Liver (tissue), 3 donors: Measurements from ENCODE around the gene CD6.

ENCODE experiments used
- CTCF ChIP-seq: fragments of 150-350 bp; IDR thresholded peaks from 2 replicates; pipeline ENCODE4 v1.5.1; 2017; ENCODE audit warnings: improper control_type of control experiment, low read depth, low read length; ENCODE audit not compliant: missing input control
- EGR1 ChIP-seq, 2 donors: IDR thresholded peaks; 2 replicates each; pipeline ENCODE4 v1.6.1; 2016 to 2018; ENCODE audit warnings: antibody characterized with exemption in 2 of 2, low read depth in 2 of 2
- GABPA ChIP-seq, 2 donors: IDR thresholded peaks in 1 of 2; conservative IDR thresholded peaks in 1 of 2; 2 replicates each; pipeline ENCODE4 v1.6.1; 2016; ENCODE audit warnings: antibody characterized with exemption in 2 of 2, mild to moderate bottlenecking in 1 of 2, moderate library complexity in 1 of 2
- HNF4A ChIP-seq, 2 donors: conservative IDR thresholded peaks; 2 replicates each; pipeline ENCODE4 v1.6.1; 2016; ENCODE audit warnings: antibody characterized with exemption in 2 of 2, mild to moderate bottlenecking in 2 of 2
- JUND ChIP-seq, 2 donors: IDR thresholded peaks; 2 replicates each; pipeline ENCODE4 v1.6.1; 2016; ENCODE audit warnings: antibody characterized with exemption in 2 of 2
- NR2F2 ChIP-seq: IDR thresholded peaks from 2 replicates; pipeline ENCODE4 v1.6.1; 2016; ENCODE audit warnings: antibody characterized with exemption
- RAD21 ChIP-seq, 2 donors: IDR thresholded peaks; 2 replicates each; pipeline ENCODE4 v1.6.1; 2016; ENCODE audit warnings: antibody characterized with exemption in 2 of 2, mild to moderate bottlenecking in 2 of 2
- RXRA ChIP-seq, 2 donors: IDR thresholded peaks; 2 replicates each; pipeline ENCODE4 v1.6.1; 2017 to 2018; ENCODE audit warnings: antibody characterized with exemption in 2 of 2, mild to moderate bottlenecking in 1 of 2
- TAF1 ChIP-seq: conservative IDR thresholded peaks from 2 replicates; pipeline ENCODE4 v1.6.1; 2016; ENCODE audit warnings: antibody characterized with exemption, mild to moderate bottlenecking
- TF ChIP-seq, protein P1 (sequence below): IDR thresholded peaks from 2 replicates; pipeline ENCODE4 v1.6.1; 2016; ENCODE audit warnings: antibody characterized with exemption
- TF ChIP-seq, protein P2 (sequence below): IDR thresholded peaks from 2 replicates; pipeline ENCODE4 v1.6.1; 2016; ENCODE audit warnings: antibody characterized with exemption
- TF ChIP-seq, protein P3 (sequence below): IDR thresholded peaks from 2 replicates; pipeline ENCODE4 v1.6.1; 2016; ENCODE audit warnings: antibody characterized with exemption, mild to moderate bottlenecking
- donor health status: healthy.
- donor health status: healthy.

DNA sequence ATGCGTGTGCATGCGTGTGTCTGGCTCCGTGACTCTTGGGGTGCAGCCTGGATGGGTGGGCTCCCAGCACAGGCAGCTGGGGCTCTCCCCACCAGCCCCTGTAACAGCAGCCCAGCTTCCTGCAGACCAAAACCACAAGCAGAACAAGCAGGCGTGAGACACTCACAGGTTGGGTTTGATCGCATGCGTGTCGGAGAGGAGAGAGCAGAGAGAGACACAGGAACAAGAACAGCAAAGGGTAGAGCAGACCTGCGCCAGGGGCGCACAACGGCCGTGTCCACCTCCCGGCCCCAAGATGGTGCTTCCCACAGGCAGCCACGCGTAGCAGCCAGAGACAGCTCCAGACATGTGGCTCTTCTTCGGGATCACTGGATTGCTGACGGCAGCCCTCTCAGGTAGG lies at the start of gene CD6:
- TF ChIP-seq GABPA (IDR thresholded peaks at IDR 0.05 in 1 of 2, conservative IDR thresholded peaks at IDR 0.05 in 1 of 2) (no peak), CTCF (no peak), JUND (IDR thresholded peaks at IDR 0.05) (no peak), HNF4A (conservative IDR thresholded peaks at IDR 0.05) (no peak), TAF1 (no peak), RAD21 (IDR thresholded peaks at IDR 0.05) (no peak), EGR1 (IDR thresholded peaks at IDR 0.05; ENCODE audit: low read depth in 2 of 2) (no peak), RXRA (IDR thresholded peaks at IDR 0.05) (no peak), NR2F2 (no peak)
- TF ChIP-seq, protein P1, sequence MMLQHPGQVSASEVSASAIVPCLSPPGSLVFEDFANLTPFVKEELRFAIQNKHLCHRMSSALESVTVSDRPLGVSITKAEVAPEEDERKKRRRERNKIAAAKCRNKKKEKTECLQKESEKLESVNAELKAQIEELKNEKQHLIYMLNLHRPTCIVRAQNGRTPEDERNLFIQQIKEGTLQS, result no peak
- TF ChIP-seq, protein P2, sequence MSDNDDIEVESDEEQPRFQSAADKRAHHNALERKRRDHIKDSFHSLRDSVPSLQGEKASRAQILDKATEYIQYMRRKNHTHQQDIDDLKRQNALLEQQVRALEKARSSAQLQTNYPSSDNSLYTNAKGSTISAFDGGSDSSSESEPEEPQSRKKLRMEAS, result no peak
- TF ChIP-seq, protein P3, sequence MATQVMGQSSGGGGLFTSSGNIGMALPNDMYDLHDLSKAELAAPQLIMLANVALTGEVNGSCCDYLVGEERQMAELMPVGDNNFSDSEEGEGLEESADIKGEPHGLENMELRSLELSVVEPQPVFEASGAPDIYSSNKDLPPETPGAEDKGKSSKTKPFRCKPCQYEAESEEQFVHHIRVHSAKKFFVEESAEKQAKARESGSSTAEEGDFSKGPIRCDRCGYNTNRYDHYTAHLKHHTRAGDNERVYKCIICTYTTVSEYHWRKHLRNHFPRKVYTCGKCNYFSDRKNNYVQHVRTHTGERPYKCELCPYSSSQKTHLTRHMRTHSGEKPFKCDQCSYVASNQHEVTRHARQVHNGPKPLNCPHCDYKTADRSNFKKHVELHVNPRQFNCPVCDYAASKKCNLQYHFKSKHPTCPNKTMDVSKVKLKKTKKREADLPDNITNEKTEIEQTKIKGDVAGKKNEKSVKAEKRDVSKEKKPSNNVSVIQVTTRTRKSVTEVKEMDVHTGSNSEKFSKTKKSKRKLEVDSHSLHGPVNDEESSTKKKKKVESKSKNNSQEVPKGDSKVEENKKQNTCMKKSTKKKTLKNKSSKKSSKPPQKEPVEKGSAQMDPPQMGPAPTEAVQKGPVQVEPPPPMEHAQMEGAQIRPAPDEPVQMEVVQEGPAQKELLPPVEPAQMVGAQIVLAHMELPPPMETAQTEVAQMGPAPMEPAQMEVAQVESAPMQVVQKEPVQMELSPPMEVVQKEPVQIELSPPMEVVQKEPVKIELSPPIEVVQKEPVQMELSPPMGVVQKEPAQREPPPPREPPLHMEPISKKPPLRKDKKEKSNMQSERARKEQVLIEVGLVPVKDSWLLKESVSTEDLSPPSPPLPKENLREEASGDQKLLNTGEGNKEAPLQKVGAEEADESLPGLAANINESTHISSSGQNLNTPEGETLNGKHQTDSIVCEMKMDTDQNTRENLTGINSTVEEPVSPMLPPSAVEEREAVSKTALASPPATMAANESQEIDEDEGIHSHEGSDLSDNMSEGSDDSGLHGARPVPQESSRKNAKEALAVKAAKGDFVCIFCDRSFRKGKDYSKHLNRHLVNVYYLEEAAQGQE, result no peak
